ENCODE data around the gene STK10. TPM values are rescaled to one million over a fixed set of nuclear protein-coding genes. Genes with fewer than 3 reads are reported as not detected.

The STK10 gene
- total and polyA plus RNA-seq, 4 donors: 2.8 to 21.7 (median 7.7) TPM

DNA sequence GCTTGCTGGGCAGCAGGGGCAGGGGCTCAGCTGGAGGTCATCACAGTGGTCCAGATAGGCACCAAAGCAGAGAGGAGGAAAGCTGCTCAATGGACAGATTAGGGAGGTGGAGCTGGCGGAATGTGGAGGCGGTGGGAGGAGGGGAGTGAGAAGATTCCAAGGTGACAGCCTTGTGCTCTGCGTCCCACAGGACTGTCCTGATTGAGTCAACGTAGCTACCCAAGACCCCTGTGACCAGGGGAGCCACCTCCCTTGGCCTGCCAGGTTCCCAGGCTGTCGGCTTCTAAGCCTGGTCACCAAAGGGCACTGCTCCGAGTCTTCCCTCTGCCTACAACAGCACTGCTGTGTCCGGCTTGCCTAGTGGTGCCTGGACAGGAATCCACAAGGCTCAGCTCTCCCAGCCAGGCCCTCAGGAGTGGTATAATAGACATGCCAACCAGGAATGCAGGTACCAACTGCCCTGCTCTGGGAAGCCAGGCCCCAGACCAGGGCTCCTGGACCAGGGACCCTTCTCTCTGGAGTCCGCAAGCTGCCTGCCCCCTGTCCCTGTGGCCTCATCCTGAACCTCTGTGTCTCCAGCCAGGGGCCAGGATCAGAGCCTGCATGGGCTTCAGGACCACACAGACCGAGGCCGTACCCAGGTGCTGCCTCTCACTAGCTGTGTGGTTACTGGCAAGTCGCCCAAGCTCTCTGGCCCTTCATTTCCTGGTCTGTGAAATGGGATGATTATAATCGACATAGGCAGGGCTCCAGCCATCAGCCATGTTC, 67.9 kb downstream of the STK10 start:
- Histone ChIP-seq H3K9me3 (ENCODE audit: control insufficient read depth in 4 of 4, low read length in 3 of 4) (no peaks in the 10 kb centered on the region), H3K4me1 (ENCODE audit: control insufficient read depth in 4 of 4, insufficient read depth in 4 of 4, low read length in 3 of 4) (no peaks in the 10 kb centered on the region), H3K36me3 (ENCODE audit: control insufficient read depth in 4 of 4, insufficient read depth in 3 of 4, low read depth in 1 of 4, low read length in 3 of 4) (no peaks in the 10 kb centered on the region), H3K4me3 (ENCODE audit: low read depth in 1 of 3, low read length in 3 of 3) (no peak overlapping the region), H3K27ac (ENCODE audit: low read depth in 1 of 2, low read length in 2 of 2) (no peak overlapping the region), H3K27me3 (ENCODE audit: control insufficient read depth in 4 of 4, insufficient read depth in 4 of 4, low read length in 3 of 4) (no peaks in the 10 kb centered on the region), H3K9ac (ENCODE audit: low read depth in 1 of 2, low read length in 2 of 2) (no peak overlapping the region)
- DNase-seq (ENCODE audit: low spot score): no peak
- 92% methylated on average over 12 of the region's 12 CpGs for WGBS
- TF ChIP-seq JUND (IDR thresholded peaks at IDR 0.05) (no peak), RAD21 (IDR thresholded peaks at IDR 0.05) (no peak), HNF4G (IDR thresholded peaks at IDR 0.05) (no peak), SP1 (IDR thresholded peaks at IDR 0.05) (no peak), HNF4A (conservative IDR thresholded peaks at IDR 0.05) (no peak), NR2F2 (IDR thresholded peaks at IDR 0.05) (no peak), FOXA1 (IDR thresholded peaks at IDR 0.05) (no peak)
- TF ChIP-seq, protein P1, sequence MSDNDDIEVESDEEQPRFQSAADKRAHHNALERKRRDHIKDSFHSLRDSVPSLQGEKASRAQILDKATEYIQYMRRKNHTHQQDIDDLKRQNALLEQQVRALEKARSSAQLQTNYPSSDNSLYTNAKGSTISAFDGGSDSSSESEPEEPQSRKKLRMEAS (IDR thresholded peaks at IDR 0.05): no peak
- TF ChIP-seq, protein P2, sequence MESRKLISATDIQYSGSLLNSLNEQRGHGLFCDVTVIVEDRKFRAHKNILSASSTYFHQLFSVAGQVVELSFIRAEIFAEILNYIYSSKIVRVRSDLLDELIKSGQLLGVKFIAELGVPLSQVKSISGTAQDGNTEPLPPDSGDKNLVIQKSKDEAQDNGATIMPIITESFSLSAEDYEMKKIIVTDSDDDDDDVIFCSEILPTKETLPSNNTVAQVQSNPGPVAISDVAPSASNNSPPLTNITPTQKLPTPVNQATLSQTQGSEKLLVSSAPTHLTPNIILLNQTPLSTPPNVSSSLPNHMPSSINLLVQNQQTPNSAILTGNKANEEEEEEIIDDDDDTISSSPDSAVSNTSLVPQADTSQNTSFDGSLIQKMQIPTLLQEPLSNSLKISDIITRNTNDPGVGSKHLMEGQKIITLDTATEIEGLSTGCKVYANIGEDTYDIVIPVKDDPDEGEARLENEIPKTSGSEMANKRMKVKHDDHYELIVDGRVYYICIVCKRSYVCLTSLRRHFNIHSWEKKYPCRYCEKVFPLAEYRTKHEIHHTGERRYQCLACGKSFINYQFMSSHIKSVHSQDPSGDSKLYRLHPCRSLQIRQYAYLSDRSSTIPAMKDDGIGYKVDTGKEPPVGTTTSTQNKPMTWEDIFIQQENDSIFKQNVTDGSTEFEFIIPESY (IDR thresholded peaks at IDR 0.05): no peak
- TF ChIP-seq, protein P3, sequence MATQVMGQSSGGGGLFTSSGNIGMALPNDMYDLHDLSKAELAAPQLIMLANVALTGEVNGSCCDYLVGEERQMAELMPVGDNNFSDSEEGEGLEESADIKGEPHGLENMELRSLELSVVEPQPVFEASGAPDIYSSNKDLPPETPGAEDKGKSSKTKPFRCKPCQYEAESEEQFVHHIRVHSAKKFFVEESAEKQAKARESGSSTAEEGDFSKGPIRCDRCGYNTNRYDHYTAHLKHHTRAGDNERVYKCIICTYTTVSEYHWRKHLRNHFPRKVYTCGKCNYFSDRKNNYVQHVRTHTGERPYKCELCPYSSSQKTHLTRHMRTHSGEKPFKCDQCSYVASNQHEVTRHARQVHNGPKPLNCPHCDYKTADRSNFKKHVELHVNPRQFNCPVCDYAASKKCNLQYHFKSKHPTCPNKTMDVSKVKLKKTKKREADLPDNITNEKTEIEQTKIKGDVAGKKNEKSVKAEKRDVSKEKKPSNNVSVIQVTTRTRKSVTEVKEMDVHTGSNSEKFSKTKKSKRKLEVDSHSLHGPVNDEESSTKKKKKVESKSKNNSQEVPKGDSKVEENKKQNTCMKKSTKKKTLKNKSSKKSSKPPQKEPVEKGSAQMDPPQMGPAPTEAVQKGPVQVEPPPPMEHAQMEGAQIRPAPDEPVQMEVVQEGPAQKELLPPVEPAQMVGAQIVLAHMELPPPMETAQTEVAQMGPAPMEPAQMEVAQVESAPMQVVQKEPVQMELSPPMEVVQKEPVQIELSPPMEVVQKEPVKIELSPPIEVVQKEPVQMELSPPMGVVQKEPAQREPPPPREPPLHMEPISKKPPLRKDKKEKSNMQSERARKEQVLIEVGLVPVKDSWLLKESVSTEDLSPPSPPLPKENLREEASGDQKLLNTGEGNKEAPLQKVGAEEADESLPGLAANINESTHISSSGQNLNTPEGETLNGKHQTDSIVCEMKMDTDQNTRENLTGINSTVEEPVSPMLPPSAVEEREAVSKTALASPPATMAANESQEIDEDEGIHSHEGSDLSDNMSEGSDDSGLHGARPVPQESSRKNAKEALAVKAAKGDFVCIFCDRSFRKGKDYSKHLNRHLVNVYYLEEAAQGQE (IDR thresholded peaks at IDR 0.05): no peak
- TF ChIP-seq, protein P4, sequence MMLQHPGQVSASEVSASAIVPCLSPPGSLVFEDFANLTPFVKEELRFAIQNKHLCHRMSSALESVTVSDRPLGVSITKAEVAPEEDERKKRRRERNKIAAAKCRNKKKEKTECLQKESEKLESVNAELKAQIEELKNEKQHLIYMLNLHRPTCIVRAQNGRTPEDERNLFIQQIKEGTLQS (IDR thresholded peaks at IDR 0.05): no peak

DNA sequence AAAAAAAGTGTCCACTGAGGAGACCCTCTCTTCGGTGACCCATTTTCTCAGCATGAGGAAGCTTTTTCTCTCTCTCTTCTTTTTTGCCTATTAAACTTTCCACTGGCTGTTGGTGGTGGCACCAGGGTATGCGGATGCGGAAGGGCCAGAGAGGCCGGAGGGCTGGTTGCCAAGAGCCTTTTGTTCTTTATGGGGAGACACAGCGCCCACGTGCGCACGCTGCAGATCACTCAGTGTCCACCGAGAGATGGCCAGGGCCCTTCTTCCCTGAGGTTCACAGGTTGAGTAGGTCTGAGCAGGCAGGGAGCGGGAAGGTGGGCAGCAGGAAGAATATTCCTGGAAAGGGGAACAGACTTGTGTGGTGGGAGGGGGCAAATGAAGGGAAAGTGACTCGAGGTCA, 69.1 kb downstream of the STK10 start:
- 86% methylated on average over 11 of the region's 11 CpGs for WGBS
- Histone ChIP-seq H3K4me3 (ENCODE audit: low read depth in 1 of 3, low read length in 3 of 3) (no peak overlapping the region), H3K9me3 (ENCODE audit: control insufficient read depth in 4 of 4, low read length in 3 of 4) (no peaks in the 10 kb centered on the region), H3K9ac (ENCODE audit: low read depth in 1 of 2, low read length in 2 of 2) (no peak overlapping the region), H3K4me1 (ENCODE audit: control insufficient read depth in 4 of 4, insufficient read depth in 4 of 4, low read length in 3 of 4) (no peaks in the 10 kb centered on the region), H3K36me3 (ENCODE audit: control insufficient read depth in 4 of 4, insufficient read depth in 3 of 4, low read depth in 1 of 4, low read length in 3 of 4) (no peaks in the 10 kb centered on the region), H3K27ac (ENCODE audit: low read depth in 1 of 2, low read length in 2 of 2) (no peak overlapping the region), H3K27me3 (ENCODE audit: control insufficient read depth in 4 of 4, insufficient read depth in 4 of 4, low read length in 3 of 4) (no peaks in the 10 kb centered on the region)
- no peak for TF ChIP-seq SP1 (IDR thresholded peaks at IDR 0.05)
- no peak for TF ChIP-seq GABPA (IDR thresholded peaks at IDR 0.05 in 1 of 2, conservative IDR thresholded peaks at IDR 0.05 in 1 of 2)
- TF ChIP-seq YY1 (IDR thresholded peaks at IDR 0.05): no peak
- no peak for TF ChIP-seq FOXA2 (IDR thresholded peaks at IDR 0.05)
- no peak for TF ChIP-seq HNF4G (IDR thresholded peaks at IDR 0.05)
- TF ChIP-seq RXRA (IDR thresholded peaks at IDR 0.05): no peak
- TF ChIP-seq JUND (IDR thresholded peaks at IDR 0.05): no peak
- DNase-seq (ENCODE audit: low spot score): no peak
